Measurements from ENCODE around the gene LEPR. TPM values are rescaled to one million over a fixed set of nuclear protein-coding genes. Genes with fewer than 3 reads are reported as not detected.
"Not testable (repeated sequence)": the region's sequence is repeated elsewhere in the genome, so short reads cannot be mapped to it uniquely, and the experiment has no call there.

Gene LEPR
- 9.7 TPM for total RNA-seq

- TF ChIP-seq CTCF (IDR thresholded peaks at IDR 0.05) = no peak
- no peaks in the 10 kb centered on the region for H3K9me3 ChIP-seq
- peaks cover 4 to 22% of the 10 kb centered on the region in 2 donors for H3K4me1 ChIP-seq
- no peaks in the 10 kb centered on the region for H3K27me3 ChIP-seq
- H3K27ac ChIP-seq = peak within 1 kb of the TSS; percentile 96 to 99
- peak within 1 kb of the TSS; percentile 85 to 93 for H3K4me3 ChIP-seq
- peaks cover 2 to 3% of the 10 kb centered on the region in 2 donors for H3K36me3 ChIP-seq
- no peak for DNase-seq (ENCODE audit: low spot score in 2 of 2)
- intact Hi-C loops (cut with DNase I) = loop anchor here (2.0 to 10.0 kb wide), 4 partner anchors 166 to 1828 kb away; partner anchors contain the start of gene PGM1
Observed at GRCh38 chr1:65420590-65421350, at the start of gene LEPR, which contains the start of gene LEPROT. LEPR (plus strand) TSS chr1:65420668; CDS start chr1:65565566, 144,898 bp downstream. LEPROT (plus strand) TSS chr1:65420668; CDS start chr1:65420725, 57 bp downstream.

GRCh38 chr1:65371544-65371943, 48.9 kb upstream of the LEPR start:
- DNase-seq (ENCODE audit: low spot score in 2 of 2) = no peak
- Histone ChIP-seq H3K4me3 (no peak overlapping the region), H3K4me1 (peaks cover 0 to 4% of the 10 kb centered on the region in 2 donors), H3K27me3 (no peaks in the 10 kb centered on the region), H3K27ac (no peak overlapping the region), H3K36me3 (no peaks in the 10 kb centered on the region), H3K9me3 (no peaks in the 10 kb centered on the region)
- TF ChIP-seq CTCF (IDR thresholded peaks at IDR 0.05) = no peak
- intact Hi-C loops (cut with DNase I) = no loop called here

GRCh38 chr1:65372557-65372956, 47.9 kb upstream of the LEPR start:
- Histone ChIP-seq H3K9me3 (no peaks in the 10 kb centered on the region), H3K27me3 (no peaks in the 10 kb centered on the region), H3K4me1 (peaks cover 0 to 4% of the 10 kb centered on the region in 2 donors), H3K4me3 (no peak overlapping the region), H3K27ac (no peak overlapping the region), H3K36me3 (no peaks in the 10 kb centered on the region)
- no peak for TF ChIP-seq CTCF (IDR thresholded peaks at IDR 0.05)
- intact Hi-C loops (cut with DNase I) = no loop called here
- no peak for DNase-seq (ENCODE audit: low spot score in 2 of 2)

DNA sequence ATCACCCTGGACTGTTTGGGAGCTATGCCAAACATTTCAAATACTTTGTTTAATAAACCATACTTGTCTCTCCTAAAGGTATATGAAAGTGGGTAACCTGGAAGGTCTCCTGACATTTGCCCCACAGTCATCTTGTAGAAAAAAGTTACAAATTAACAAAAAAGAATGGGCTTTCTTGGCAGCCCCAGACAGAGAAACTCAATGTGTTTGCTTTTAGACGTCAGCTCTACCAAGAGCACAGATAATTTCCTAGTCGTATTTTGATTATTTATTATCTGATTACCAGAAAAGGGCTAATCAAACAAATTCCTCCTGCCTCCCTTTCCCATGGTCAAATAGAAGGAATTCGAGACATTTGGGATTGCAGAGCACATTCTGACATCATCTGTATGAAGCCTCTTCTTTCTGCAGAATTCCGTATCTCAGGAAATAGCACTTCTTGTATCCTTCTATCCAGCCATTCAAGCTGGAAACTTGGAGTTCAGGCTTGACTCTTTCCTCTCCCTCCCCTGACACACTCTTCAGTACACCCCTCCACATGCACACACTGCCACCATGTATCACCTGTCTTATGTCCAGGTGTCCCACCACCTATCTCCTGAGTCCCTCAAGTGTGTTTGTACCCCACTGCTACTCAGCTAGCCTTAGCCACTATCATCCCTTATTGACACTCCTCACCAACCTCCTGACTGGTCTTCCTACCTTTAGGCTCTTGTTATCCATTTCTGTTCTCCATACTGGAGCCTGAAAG, 42.8 kb upstream of the LEPR start:
- Histone ChIP-seq H3K27ac (no peak overlapping the region), H3K9me3 (no peaks in the 10 kb centered on the region), H3K36me3 (no peaks in the 10 kb centered on the region), H3K27me3 (no peaks in the 10 kb centered on the region), H3K4me1 (no peaks in the 10 kb centered on the region), H3K4me3 (no peak overlapping the region)
- no peak for DNase-seq (ENCODE audit: low spot score in 2 of 2)
- intact Hi-C loops (cut with DNase I) = no loop called here
- TF ChIP-seq CTCF (IDR thresholded peaks at IDR 0.05) = no peak

DNA sequence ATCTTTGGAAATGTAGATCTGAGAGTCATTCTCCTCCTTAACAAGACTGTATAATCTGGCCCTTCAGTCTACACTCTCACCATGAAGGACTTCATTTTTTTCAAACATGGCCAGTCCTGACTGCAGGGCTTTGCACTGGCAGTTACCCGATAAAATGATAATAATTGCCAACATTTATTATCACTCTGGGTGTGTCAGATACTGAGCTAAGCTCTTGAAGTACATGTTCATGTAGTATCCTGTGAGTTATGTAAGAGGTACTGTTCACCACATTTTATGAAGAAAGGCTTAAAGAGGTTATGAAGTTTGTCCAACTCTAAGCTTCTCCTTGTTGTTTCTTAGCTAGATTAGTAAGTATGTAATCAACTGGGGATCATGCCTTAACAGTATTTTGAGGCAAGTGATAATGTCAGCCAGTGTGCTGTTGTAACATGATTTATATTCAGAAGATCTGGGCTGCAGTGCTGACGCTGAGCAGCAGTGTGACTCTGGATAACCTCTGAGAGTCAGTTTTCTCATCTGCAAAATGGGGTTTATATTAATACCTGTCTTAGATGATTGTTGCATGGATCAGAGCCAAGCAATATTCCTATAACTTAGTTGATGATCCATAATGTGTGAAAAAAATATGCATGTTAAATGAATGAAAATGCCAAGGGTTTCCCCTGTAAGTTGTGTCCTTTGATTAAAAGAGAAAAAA, 42.1 kb upstream of the LEPR start:
- H3K9me3 ChIP-seq = no peaks in the 10 kb centered on the region
- TF ChIP-seq CTCF (IDR thresholded peaks at IDR 0.05) = no peak
- intact Hi-C loops (cut with DNase I) = no loop called here

GRCh38 chr1:65384426-65384825, 36.0 kb upstream of the LEPR start:
- DNase-seq (ENCODE audit: low spot score in 2 of 2); H3K9me3 ChIP-seq; H3K27ac ChIP-seq; H3K36me3 ChIP-seq; intact Hi-C loops (cut with DNase I); H3K4me1 ChIP-seq; H3K4me3 ChIP-seq; H3K27me3 ChIP-seq: not testable (repeated sequence)

More for the DNA sequence above, 42.1 kb upstream of the LEPR start:
- no peaks in the 10 kb centered on the region for H3K36me3 ChIP-seq
- H3K4me1 ChIP-seq = no peaks in the 10 kb centered on the region
- no peaks in the 10 kb centered on the region for H3K27me3 ChIP-seq
- no peak overlapping the region for H3K4me3 ChIP-seq
- no peak overlapping the region for H3K27ac ChIP-seq
- DNase-seq (ENCODE audit: low spot score in 2 of 2) = no peak

Measured in ascending aorta (tissue), 2 donors.